GM23338 (cell line): ENCODE measurements around the gene SPOPL. TPM values are rescaled to one million over a fixed set of nuclear protein-coding genes. Genes with fewer than 3 reads are reported as not detected.

Experiments
- ATAC-seq: fragments of 200-7000 bp; cut with Tn5 transposase; 3 replicates; pipeline ENCODE4 v1.9.1; 2020
- DNase-seq: peaks from one replicate; pipeline ENCODE4 v3.0.0-alpha.2; 2015; ENCODE audit warnings: low spot score
- H2AFZ ChIP-seq: fragments of 200-600 bp; sonication (generic); 2 replicates; pipeline ENCODE4 v1.8.0; 2016; ENCODE audit warnings: antibody characterized with exemption, mild to moderate bottlenecking, moderate library complexity
- H3F3A ChIP-seq: fragments of 200-600 bp; sonication (generic); replicated peaks from 2 replicates; pipeline ENCODE4 v1.8.0; 2017; ENCODE audit warnings: antibody characterized with exemption, mixed run types, low read depth
- H3K27ac ChIP-seq: fragments of 200-600 bp; sonication (generic); 2 replicates; pipeline ENCODE4 v1.6.1; 2016; ENCODE audit warnings: low read depth
- H3K27me3 ChIP-seq: fragments of 200-600 bp; sonication (generic); 2 replicates; pipeline ENCODE4 v1.8.0; 2016; ENCODE audit warnings: mild to moderate bottlenecking, mixed run types, moderate library complexity; ENCODE audit not compliant: insufficient read depth
- H3K36me3 ChIP-seq: fragments of 200-600 bp; sonication (generic); 2 replicates; pipeline ENCODE4 v1.8.0; 2016; ENCODE audit warnings: mild to moderate bottlenecking; ENCODE audit not compliant: insufficient read depth
- H3K4me1 ChIP-seq: fragments of 200-600 bp; sonication (generic); 2 replicates; pipeline ENCODE4 v1.8.0; 2016; ENCODE audit warnings: mild to moderate bottlenecking, moderate library complexity; ENCODE audit not compliant: insufficient read depth
- H3K4me2 ChIP-seq: fragments of 200-600 bp; sonication (generic); 2 replicates; pipeline ENCODE4 v1.7.1; 2017; ENCODE audit warnings: mixed run types
- H3K4me3 ChIP-seq: fragments of 200-600 bp; sonication (generic); 2 replicates; pipeline ENCODE4 v1.6.1; 2016; ENCODE audit warnings: mixed run types
- H3K79me2 ChIP-seq: fragments of 200-600 bp; sonication (generic); replicated peaks from 2 replicates; pipeline ENCODE4 v1.8.0; 2017; ENCODE audit warnings: mild to moderate bottlenecking; ENCODE audit not compliant: insufficient read depth
- H3K9me2 ChIP-seq: fragments of 200-600 bp; sonication (generic); 2 replicates; pipeline ENCODE4 v1.8.0; 2017; ENCODE audit not compliant: insufficient read depth
- H4K20me1 ChIP-seq: fragments of 200-600 bp; sonication (generic); replicated peaks from 2 replicates; pipeline ENCODE4 v1.8.0; 2017; ENCODE audit warnings: mild to moderate bottlenecking; ENCODE audit not compliant: insufficient read depth
- H3K27ac Mint-ChIP-seq: 2 replicates; pipeline ENCODE4 v1.8.0; 2020; ENCODE audit warnings: inconsistent platforms, mild to moderate bottlenecking, moderate library complexity, mixed read lengths
- H3K27me3 Mint-ChIP-seq: 3 replicates; pipeline ENCODE4 v1.8.0; 2022; ENCODE audit warnings: low read depth, mild to moderate bottlenecking, moderate library complexity, mixed read lengths, inconsistent platforms; ENCODE audit not compliant: insufficient read depth, poor library complexity
- H3K36me3 Mint-ChIP-seq: 3 replicates; pipeline ENCODE4 v1.8.0; 2021; ENCODE audit warnings: low read depth, mild to moderate bottlenecking, inconsistent platforms, moderate library complexity, mixed read lengths
- H3K4me1 Mint-ChIP-seq: 3 replicates; pipeline ENCODE4 v1.8.0; 2020; ENCODE audit warnings: mild to moderate bottlenecking, inconsistent platforms, mixed read lengths
- H3K4me3 Mint-ChIP-seq: 3 replicates; pipeline ENCODE4 v1.8.0; 2021; ENCODE audit warnings: moderate library complexity, mild to moderate bottlenecking, inconsistent platforms, mixed read lengths
- H3K9me3 Mint-ChIP-seq: 3 replicates; pipeline ENCODE4 v1.8.0; 2020; ENCODE audit warnings: moderate library complexity, mild to moderate bottlenecking, inconsistent platforms, mixed read lengths
- CREB1 ChIP-seq: fragments of 250-450 bp; sonication (Bioruptor Pico); IDR thresholded peaks from 2 replicates; pipeline ENCODE4 v1.5.0; 2020; ENCODE audit warnings: low read depth, mild to moderate bottlenecking, moderate library complexity
- ETS1 ChIP-seq: IDR thresholded peaks from 2 replicates; pipeline ENCODE4 v1.6.1; 2016; ENCODE audit warnings: antibody characterized with exemption
- EZH2 ChIP-seq: fragments of 200-600 bp; sonication (generic); IDR thresholded peaks from one replicate; pipeline ENCODE4 v1.8.0; 2017; ENCODE audit warnings: antibody characterized with exemption, mild to moderate bottlenecking, low read depth; ENCODE audit not compliant: unreplicated experiment
- EZH2phosphoT487 ChIP-seq: fragments of 200-600 bp; sonication (generic); IDR thresholded peaks from one replicate; pipeline ENCODE4 v1.8.1; 2018; ENCODE audit warnings: antibody characterized with exemption; ENCODE audit not compliant: unreplicated experiment
- JUNB ChIP-seq: IDR thresholded peaks from one replicate; pipeline ENCODE4 v1.6.1; 2016; ENCODE audit warnings: antibody characterized with exemption; ENCODE audit not compliant: unreplicated experiment
- NANOG ChIP-seq: IDR thresholded peaks from 2 replicates; pipeline ENCODE4 v1.6.1; 2016; ENCODE audit warnings: antibody characterized with exemption, borderline replicate concordance
- REST ChIP-seq: IDR thresholded peaks from one replicate; pipeline ENCODE4 v1.6.1; 2018; ENCODE audit warnings: antibody characterized with exemption; ENCODE audit not compliant: unreplicated experiment
- STAT1 ChIP-seq: IDR thresholded peaks from one replicate; pipeline ENCODE4 v1.6.1; 2016; ENCODE audit warnings: antibody characterized with exemption; ENCODE audit not compliant: unreplicated experiment
- ZNF114 ChIP-seq: fragments of 250-450 bp; sonication (Bioruptor Pico); IDR thresholded peaks from 2 replicates; pipeline ENCODE4 v1.5.0; 2020; ENCODE audit warnings: mild to moderate bottlenecking, moderate library complexity
- ZNF331 ChIP-seq: fragments of 250-450 bp; sonication (Bioruptor Pico); IDR thresholded peaks from 2 replicates; pipeline ENCODE4 v1.5.0; 2020; ENCODE audit warnings: low read depth, mild to moderate bottlenecking, moderate library complexity
- polyA plus RNA-seq: library from polyadenylated mRNA; unstranded; fragments of >200 nt; fragmentation: Nextera tagmentation; extraction: Ambion mirVana; gene quantifications from 2 replicates; pipeline ENCODE4 v1.2.1, GENCODE V29; 2016
- total RNA-seq: library from RNA; depleted of rRNA; stranded (reverse); fragments of >200 nt; shearing (Covaris generic); gene quantifications from 2 replicates; pipeline ENCODE4 v1.2.3, GENCODE V29; 2014
- TF ChIP-seq, protein P1 (sequence below), 2 experiments: fragments of 200-600 bp in 1 of 2; sonication (generic) in 1 of 2; conservative IDR thresholded peaks; 2 replicates each; pipeline versions ENCODE4 v1.5.1 to v1.6.1; 2016 to 2017; ENCODE audit warnings: antibody characterized with exemption in 2 of 2, low read depth in 2 of 2, mild to moderate bottlenecking in 2 of 2, moderate library complexity in 1 of 2

SPOPL gene
- total and polyA plus RNA-seq, 2 experiments from 2014 or later, result 4.5 to 15.4 TPM

DNA sequence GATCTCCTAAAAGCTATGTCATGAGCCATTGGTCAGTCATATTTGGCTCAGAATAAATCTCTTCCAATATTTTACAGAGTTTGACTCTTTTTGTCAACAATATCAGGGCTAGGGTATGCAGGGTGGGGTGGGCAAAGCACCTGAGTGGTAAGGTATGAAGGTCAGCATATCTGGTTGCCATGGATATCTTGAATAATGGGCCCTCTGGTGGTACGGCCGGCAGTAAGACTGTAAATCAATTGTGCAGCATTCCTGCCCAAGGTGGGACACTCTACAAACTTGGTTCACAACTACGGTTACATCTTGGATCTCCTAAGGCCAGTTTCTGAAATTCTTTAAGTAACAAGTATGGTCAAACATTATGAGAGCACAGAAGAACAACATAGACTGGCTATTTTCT is 119.6 kb downstream of the SPOPL start:
- H3K4me3 ChIP-seq, result no peak overlapping the region
- DNase-seq (no peak), ATAC-seq (no peak; the same call in 2 of the 3 replicates)
- peaks cover 3% of the 10 kb centered on the region; the same call in 1 of the 2 replicates for H3K9me2 ChIP-seq
- Mint-ChIP-seq H3K27me3 (peaks cover 2% of the 10 kb centered on the region), H3K9me3 (no peaks in the 10 kb centered on the region), H3K4me1 (no peaks in the 10 kb centered on the region), H3K4me3 (no peak overlapping the region), H3K36me3 (no peaks in the 10 kb centered on the region), H3K27ac (no peak overlapping the region)
- no peaks in the 10 kb centered on the region for H3K27me3 ChIP-seq
- TF ChIP-seq NANOG, result no peak
- TF ChIP-seq, protein P1, sequence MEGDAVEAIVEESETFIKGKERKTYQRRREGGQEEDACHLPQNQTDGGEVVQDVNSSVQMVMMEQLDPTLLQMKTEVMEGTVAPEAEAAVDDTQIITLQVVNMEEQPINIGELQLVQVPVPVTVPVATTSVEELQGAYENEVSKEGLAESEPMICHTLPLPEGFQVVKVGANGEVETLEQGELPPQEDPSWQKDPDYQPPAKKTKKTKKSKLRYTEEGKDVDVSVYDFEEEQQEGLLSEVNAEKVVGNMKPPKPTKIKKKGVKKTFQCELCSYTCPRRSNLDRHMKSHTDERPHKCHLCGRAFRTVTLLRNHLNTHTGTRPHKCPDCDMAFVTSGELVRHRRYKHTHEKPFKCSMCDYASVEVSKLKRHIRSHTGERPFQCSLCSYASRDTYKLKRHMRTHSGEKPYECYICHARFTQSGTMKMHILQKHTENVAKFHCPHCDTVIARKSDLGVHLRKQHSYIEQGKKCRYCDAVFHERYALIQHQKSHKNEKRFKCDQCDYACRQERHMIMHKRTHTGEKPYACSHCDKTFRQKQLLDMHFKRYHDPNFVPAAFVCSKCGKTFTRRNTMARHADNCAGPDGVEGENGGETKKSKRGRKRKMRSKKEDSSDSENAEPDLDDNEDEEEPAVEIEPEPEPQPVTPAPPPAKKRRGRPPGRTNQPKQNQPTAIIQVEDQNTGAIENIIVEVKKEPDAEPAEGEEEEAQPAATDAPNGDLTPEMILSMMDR (conservative IDR thresholded peaks at IDR 0.05; ENCODE audit: low read depth in 2 of 2), result peak in 1 of 2 experiments; percentile 34; a peak in 2 of 4 replicates
- no peaks in the 10 kb centered on the region for H3K79me2 ChIP-seq
- no peak overlapping the region for H3K4me2 ChIP-seq
- no peaks in the 10 kb centered on the region for H4K20me1 ChIP-seq
- no peak overlapping the region for H3K27ac ChIP-seq
- H3K4me1 ChIP-seq, result no peaks in the 10 kb centered on the region
- no peaks in the 10 kb centered on the region for H3F3A ChIP-seq
- no peaks in the 10 kb centered on the region for H3K36me3 ChIP-seq
- H2AFZ ChIP-seq, result no peak overlapping the region; the same call in 1 of the 2 replicates

DNA sequence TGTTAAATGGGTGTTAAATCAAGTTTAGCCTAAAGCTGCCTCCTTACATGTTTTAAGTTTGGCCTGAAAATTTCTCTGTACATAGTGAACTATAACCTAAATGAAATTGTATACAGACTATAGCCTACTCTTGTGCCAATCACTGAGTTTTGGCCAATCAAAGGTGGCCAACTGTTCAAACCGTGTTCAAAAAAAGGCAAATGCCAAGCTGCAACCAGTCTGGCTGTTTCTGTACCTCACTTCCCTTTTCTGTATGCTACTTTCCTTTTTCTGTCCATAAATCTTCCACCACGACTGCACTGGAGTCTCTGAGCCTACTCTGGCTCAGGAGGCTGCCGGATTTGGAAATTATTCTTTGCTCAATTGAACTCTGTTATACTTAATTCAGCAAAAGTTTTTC is 121.0 kb downstream of the SPOPL start:
- Histone ChIP-seq H3K27me3 (no peaks in the 10 kb centered on the region), H3K9me2 (peaks cover 3% of the 10 kb centered on the region; the same call in 1 of the 2 replicates), H3F3A (no peaks in the 10 kb centered on the region), H3K36me3 (no peaks in the 10 kb centered on the region), H3K79me2 (no peaks in the 10 kb centered on the region), H3K4me2 (no peak overlapping the region), H3K4me1 (no peaks in the 10 kb centered on the region), H2AFZ (no peak overlapping the region), H4K20me1 (no peaks in the 10 kb centered on the region), H3K27ac (no peak overlapping the region), H3K4me3 (no peak overlapping the region)
- Mint-ChIP-seq H3K36me3 (no peaks in the 10 kb centered on the region), H3K4me3 (no peak overlapping the region), H3K27ac (no peak overlapping the region), H3K4me1 (no peaks in the 10 kb centered on the region), H3K27me3 (peaks cover 4% of the 10 kb centered on the region), H3K9me3 (no peaks in the 10 kb centered on the region)
- DNase-seq (no peak), ATAC-seq (no peak)
- TF ChIP-seq EZH2, result no peak
- no peak for TF ChIP-seq REST
- TF ChIP-seq CREB1 (CRISPR knock-in tag), result no peak
- no peak for TF ChIP-seq ETS1
- no peak for TF ChIP-seq EZH2phosphoT487
- no peak for TF ChIP-seq ZNF331 (CRISPR knock-in tag)
- no peak for TF ChIP-seq STAT1
- no peak for TF ChIP-seq ZNF114 (CRISPR knock-in tag)
- TF ChIP-seq JUNB, result no peak
- TF ChIP-seq NANOG, result no peak
